SK-N-SH treated with all-trans-retinoic acid at 6 μM for 48 hours (cell line): Measurements from ENCODE around the gene NUP54.

ENCODE experiments used
- ARNTL ChIP-seq: fragments of 450-650 bp; formaldehyde crosslinking; IDR thresholded peaks from 2 replicates; pipeline ENCODE4 v1.5.0; 2020; ENCODE audit warnings: low read depth, mild to moderate bottlenecking, moderate library complexity, borderline replicate concordance
- CSDC2 ChIP-seq: fragments of 250-450 bp; sonication (Bioruptor Pico); IDR thresholded peaks from 2 replicates; pipeline ENCODE4 v1.5.0; 2020; ENCODE audit warnings: mild to moderate bottlenecking, moderate library complexity
- OSR1 ChIP-seq: fragments of 250-450 bp; sonication (Bioruptor Pico); IDR thresholded peaks from 2 replicates; pipeline ENCODE4 v1.8.0; 2022; ENCODE audit warnings: moderate library complexity, mild to moderate bottlenecking, inconsistent platforms
- PPARA ChIP-seq: fragments of 250-450 bp; sonication (Bioruptor Pico); IDR thresholded peaks from 2 replicates; pipeline ENCODE4 v1.5.0; 2020; ENCODE audit warnings: mild to moderate bottlenecking, borderline replicate concordance
- SNAI2 ChIP-seq: fragments of 250-450 bp; sonication (Bioruptor Pico); IDR thresholded peaks from 2 replicates; pipeline ENCODE4 v1.5.0; 2020; ENCODE audit warnings: mild to moderate bottlenecking, moderate library complexity
- TOX ChIP-seq: fragments of 250-450 bp; sonication (Bioruptor Pico); IDR thresholded peaks from 2 replicates; pipeline ENCODE4 v1.8.0; 2021; ENCODE audit warnings: mild to moderate bottlenecking, moderate library complexity, borderline replicate concordance
- ZC3H10 ChIP-seq: fragments of 250-450 bp; sonication (Bioruptor Pico); IDR thresholded peaks from 2 replicates; pipeline ENCODE4 v1.5.1; 2021; ENCODE audit warnings: mild to moderate bottlenecking, moderate library complexity
- ZFP3 ChIP-seq: fragments of 250-450 bp; sonication (Bioruptor Pico); IDR thresholded peaks from 2 replicates; pipeline ENCODE4 v1.5.0; 2020; ENCODE audit warnings: mild to moderate bottlenecking, moderate library complexity
- TF ChIP-seq, protein P1 (sequence below): fragments of 250-450 bp; sonication (Bioruptor Pico); IDR thresholded peaks from 2 replicates; pipeline ENCODE4 v1.8.0; 2020; ENCODE audit warnings: mild to moderate bottlenecking, moderate library complexity, borderline replicate concordance
- TF ChIP-seq, protein P2 (sequence below): fragments of 250-450 bp; sonication (Bioruptor Pico); IDR thresholded peaks from 2 replicates; pipeline ENCODE4 v1.5.0; 2020; ENCODE audit warnings: mild to moderate bottlenecking, moderate library complexity

- TF ChIP-seq PPARA (CRISPR knock-in tag): no peak
- TF ChIP-seq ARNTL (CRISPR knock-in tag): no peak
- TF ChIP-seq CSDC2: no peak
- no peak for TF ChIP-seq ZFP3 (CRISPR knock-in tag)
- TF ChIP-seq, protein P1, sequence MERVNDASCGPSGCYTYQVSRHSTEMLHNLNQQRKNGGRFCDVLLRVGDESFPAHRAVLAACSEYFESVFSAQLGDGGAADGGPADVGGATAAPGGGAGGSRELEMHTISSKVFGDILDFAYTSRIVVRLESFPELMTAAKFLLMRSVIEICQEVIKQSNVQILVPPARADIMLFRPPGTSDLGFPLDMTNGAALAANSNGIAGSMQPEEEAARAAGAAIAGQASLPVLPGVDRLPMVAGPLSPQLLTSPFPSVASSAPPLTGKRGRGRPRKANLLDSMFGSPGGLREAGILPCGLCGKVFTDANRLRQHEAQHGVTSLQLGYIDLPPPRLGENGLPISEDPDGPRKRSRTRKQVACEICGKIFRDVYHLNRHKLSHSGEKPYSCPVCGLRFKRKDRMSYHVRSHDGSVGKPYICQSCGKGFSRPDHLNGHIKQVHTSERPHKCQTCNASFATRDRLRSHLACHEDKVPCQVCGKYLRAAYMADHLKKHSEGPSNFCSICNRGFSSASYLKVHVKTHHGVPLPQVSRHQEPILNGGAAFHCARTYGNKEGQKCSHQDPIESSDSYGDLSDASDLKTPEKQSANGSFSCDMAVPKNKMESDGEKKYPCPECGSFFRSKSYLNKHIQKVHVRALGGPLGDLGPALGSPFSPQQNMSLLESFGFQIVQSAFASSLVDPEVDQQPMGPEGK (CRISPR knock-in tag): no peak
- TF ChIP-seq SNAI2 (CRISPR knock-in tag): no peak
- TF ChIP-seq, protein P2, sequence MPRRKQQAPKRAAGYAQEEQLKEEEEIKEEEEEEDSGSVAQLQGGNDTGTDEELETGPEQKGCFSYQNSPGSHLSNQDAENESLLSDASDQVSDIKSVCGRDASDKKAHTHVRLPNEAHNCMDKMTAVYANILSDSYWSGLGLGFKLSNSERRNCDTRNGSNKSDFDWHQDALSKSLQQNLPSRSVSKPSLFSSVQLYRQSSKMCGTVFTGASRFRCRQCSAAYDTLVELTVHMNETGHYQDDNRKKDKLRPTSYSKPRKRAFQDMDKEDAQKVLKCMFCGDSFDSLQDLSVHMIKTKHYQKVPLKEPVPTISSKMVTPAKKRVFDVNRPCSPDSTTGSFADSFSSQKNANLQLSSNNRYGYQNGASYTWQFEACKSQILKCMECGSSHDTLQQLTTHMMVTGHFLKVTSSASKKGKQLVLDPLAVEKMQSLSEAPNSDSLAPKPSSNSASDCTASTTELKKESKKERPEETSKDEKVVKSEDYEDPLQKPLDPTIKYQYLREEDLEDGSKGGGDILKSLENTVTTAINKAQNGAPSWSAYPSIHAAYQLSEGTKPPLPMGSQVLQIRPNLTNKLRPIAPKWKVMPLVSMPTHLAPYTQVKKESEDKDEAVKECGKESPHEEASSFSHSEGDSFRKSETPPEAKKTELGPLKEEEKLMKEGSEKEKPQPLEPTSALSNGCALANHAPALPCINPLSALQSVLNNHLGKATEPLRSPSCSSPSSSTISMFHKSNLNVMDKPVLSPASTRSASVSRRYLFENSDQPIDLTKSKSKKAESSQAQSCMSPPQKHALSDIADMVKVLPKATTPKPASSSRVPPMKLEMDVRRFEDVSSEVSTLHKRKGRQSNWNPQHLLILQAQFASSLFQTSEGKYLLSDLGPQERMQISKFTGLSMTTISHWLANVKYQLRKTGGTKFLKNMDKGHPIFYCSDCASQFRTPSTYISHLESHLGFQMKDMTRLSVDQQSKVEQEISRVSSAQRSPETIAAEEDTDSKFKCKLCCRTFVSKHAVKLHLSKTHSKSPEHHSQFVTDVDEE (CRISPR knock-in tag): no peak
- TF ChIP-seq ZC3H10: no peak
- TF ChIP-seq TOX (CRISPR knock-in tag): no peak
- TF ChIP-seq OSR1 (CRISPR knock-in tag): no peak
Observed at GRCh38 chr4:76090241-76090691, 57.9 kb downstream of the NUP54 start.
